Mammary epithelial cell (primary cell): ENCODE measurements around the gene PSMB4.

Experiments
- EZH2 ChIP-seq: IDR thresholded peaks from 2 replicates; pipeline ENCODE4 v1.6.1; 2012; ENCODE audit warnings: low read length, inconsistent platforms, borderline replicate concordance
- TF ChIP-seq, protein P1 (sequence below), 2 donors: IDR thresholded peaks in 1 of 2; conservative IDR thresholded peaks in 1 of 2; 2 replicates each; pipeline ENCODE4 v1.5.1; 2011 to 2012; ENCODE audit warnings: inconsistent platforms in 2 of 2, low read length in 2 of 2, mild to moderate bottlenecking in 2 of 2, control low read depth in 1 of 2, low read depth in 1 of 2; ENCODE audit not compliant: insufficient read depth in 1 of 2; ENCODE audit errors: extremely low read depth in 1 of 2

DNA sequence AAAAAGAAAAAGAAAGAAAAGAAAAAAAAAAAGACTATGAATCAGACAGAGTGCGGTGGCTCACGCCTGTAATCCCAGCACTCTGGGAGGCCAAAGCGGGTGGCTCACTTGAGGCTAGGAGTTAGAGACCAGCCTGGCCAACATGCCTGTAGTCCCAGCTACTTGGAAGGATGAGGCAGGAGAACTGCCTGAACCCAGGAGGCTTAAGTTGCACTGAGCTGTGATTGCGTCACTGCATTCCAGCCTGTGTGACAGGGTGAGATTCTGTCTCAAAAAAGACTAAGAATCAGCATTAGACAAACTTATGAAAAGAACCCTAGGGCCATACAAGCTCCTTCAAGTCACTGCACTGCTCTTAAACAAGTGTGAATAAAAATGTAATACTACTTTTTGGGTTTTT, 16.9 kb downstream of the PSMB4 start:
- TF ChIP-seq, protein P1, sequence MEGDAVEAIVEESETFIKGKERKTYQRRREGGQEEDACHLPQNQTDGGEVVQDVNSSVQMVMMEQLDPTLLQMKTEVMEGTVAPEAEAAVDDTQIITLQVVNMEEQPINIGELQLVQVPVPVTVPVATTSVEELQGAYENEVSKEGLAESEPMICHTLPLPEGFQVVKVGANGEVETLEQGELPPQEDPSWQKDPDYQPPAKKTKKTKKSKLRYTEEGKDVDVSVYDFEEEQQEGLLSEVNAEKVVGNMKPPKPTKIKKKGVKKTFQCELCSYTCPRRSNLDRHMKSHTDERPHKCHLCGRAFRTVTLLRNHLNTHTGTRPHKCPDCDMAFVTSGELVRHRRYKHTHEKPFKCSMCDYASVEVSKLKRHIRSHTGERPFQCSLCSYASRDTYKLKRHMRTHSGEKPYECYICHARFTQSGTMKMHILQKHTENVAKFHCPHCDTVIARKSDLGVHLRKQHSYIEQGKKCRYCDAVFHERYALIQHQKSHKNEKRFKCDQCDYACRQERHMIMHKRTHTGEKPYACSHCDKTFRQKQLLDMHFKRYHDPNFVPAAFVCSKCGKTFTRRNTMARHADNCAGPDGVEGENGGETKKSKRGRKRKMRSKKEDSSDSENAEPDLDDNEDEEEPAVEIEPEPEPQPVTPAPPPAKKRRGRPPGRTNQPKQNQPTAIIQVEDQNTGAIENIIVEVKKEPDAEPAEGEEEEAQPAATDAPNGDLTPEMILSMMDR (conservative IDR thresholded peaks at IDR 0.05 in 1 of 2, IDR thresholded peaks at IDR 0.05 in 1 of 2; ENCODE audit: extremely low read depth in 1 of 2, insufficient read depth in 1 of 2, low read depth in 1 of 2, low read length in 2 of 2), result no peak
- no peak for TF ChIP-seq EZH2
